Endothelial cell of umbilical vein (primary cell): ENCODE results near the gene PLCG2. TPM values are rescaled to one million over a fixed set of nuclear protein-coding genes. Genes with fewer than 3 reads are reported as not detected.

ENCODE experiments used
- BruUV-seq: library from RNA; stranded (reverse); fragments of 400-500 nt; replicated peaks from 2 replicates; lab custom pipeline; 2021; lab: Mats Ljungman, UMichigan
- CTCF ChIA-PET: fragments of 300-600, 350-600 bp; sonication (Branson Sonifier 250); formaldehyde crosslinking; loops from one replicate; lab custom pipeline; 2021; ENCODE audit warnings: antibody characterized with exemption, inconsistent platforms; lab: Charles Lee
- POLR2A ChIA-PET: fragments of 300-600, 350-600 bp; sonication (Branson Sonifier 250); formaldehyde crosslinking; loops from one replicate; lab custom pipeline; 2021; ENCODE audit warnings: antibody characterized with exemption, inconsistent platforms; lab: Charles Lee
- DNase-seq: peaks from one replicate; pipeline ENCODE4 v3.0.0-alpha.2; 2011; ENCODE audit warnings: low read depth, low spot score
- FAIRE-seq: peaks from 2 replicates; lab custom pipeline; 2011; peaks lifted over from hg19 to GRCh38; lab: Jason Lieb, UNC
- H2AFZ ChIP-seq: 2 replicates; pipeline ENCODE4 v1.6.0; 2012; ENCODE audit warnings: low read depth, low read length, control low read depth, inconsistent platforms
- H3K27ac ChIP-seq: 2 replicates; pipeline ENCODE4 v1.5.1; 2011; ENCODE audit warnings: low read depth, mild to moderate bottlenecking, control low read depth, low read length, moderate library complexity; ENCODE audit not compliant: insufficient read depth
- H3K27me3 ChIP-seq, 2 experiments: 2 replicates each; pipeline versions ENCODE4 v1.6.0 to v1.6.1; 2011; ENCODE audit warnings: low read length in 2 of 2, mixed read lengths in 1 of 2; ENCODE audit not compliant: control insufficient read depth in 2 of 2, insufficient read depth in 2 of 2
- H3K36me3 ChIP-seq, 2 experiments: 2 replicates in 1 of 2; 3 replicates in 1 of 2; pipeline ENCODE4 v1.5.1; 2011; ENCODE audit warnings: low read length in 2 of 2, mild to moderate bottlenecking in 1 of 2, moderate library complexity in 1 of 2; ENCODE audit not compliant: control insufficient read depth in 2 of 2, insufficient read depth in 2 of 2; ENCODE audit errors: extremely low read depth in 1 of 2
- H3K4me1 ChIP-seq: 3 replicates; pipeline ENCODE4 v1.5.1; 2011; ENCODE audit warnings: mild to moderate bottlenecking, low read length; ENCODE audit not compliant: control insufficient read depth, insufficient read depth; ENCODE audit errors: extremely low read depth
- H3K4me2 ChIP-seq: 2 replicates; pipeline ENCODE4 v1.6.1; 2011; ENCODE audit warnings: low read length, control low read depth, mixed read lengths; ENCODE audit not compliant: insufficient read depth
- H3K4me3 ChIP-seq, 3 experiments: fragments of 200-600 bp in 1 of 3; sonication (generic), shearing (Covaris generic) in 1 of 3; replicated peaks in 1 of 3; 2 replicates each; pipeline ENCODE4 v1.5.1; 2011 to 2016; ENCODE audit warnings: control low read depth in 3 of 3, low read length in 3 of 3, mild to moderate bottlenecking in 2 of 3, inconsistent platforms in 1 of 3, low read depth in 1 of 3, moderate library complexity in 1 of 3; ENCODE audit not compliant: insufficient read depth in 1 of 3
- H3K79me2 ChIP-seq: 2 replicates; pipeline ENCODE4 v1.6.0; 2012; ENCODE audit warnings: low read length, inconsistent platforms; ENCODE audit not compliant: control insufficient read depth, insufficient read depth
- H3K9ac ChIP-seq: replicated peaks from 2 replicates; pipeline ENCODE3; 2011; ENCODE audit warnings: low read length, control low read depth; ENCODE audit not compliant: insufficient read depth; ENCODE audit errors: extremely low read depth
- H3K9me1 ChIP-seq: replicated peaks from 3 replicates; pipeline ENCODE4 v1.6.0; 2011; ENCODE audit warnings: mild to moderate bottlenecking, low read length; ENCODE audit not compliant: control insufficient read depth, insufficient read depth; ENCODE audit errors: extremely low read depth
- H3K9me3 ChIP-seq: replicated peaks from 2 replicates; pipeline ENCODE4 v1.5.1; 2012; ENCODE audit warnings: low read length, inconsistent platforms; ENCODE audit not compliant: control insufficient read depth, insufficient read depth
- H4K20me1 ChIP-seq: replicated peaks from 2 replicates; pipeline ENCODE3; 2011; ENCODE audit warnings: mild to moderate bottlenecking, low read length; ENCODE audit not compliant: control insufficient read depth, insufficient read depth; ENCODE audit errors: extremely low read depth
- CTCF ChIP-seq, 2 donors: IDR thresholded peaks; 1 replicate in 1 of 2; 2 replicates in 1 of 2; pipeline ENCODE4 v1.5.1; 2011; ENCODE audit warnings: low read length in 2 of 2, mild to moderate bottlenecking in 2 of 2, moderate library complexity in 2 of 2, control low read depth in 1 of 2, inconsistent platforms in 1 of 2, low read depth in 1 of 2; ENCODE audit not compliant: insufficient read depth in 1 of 2; ENCODE audit errors: extremely low read depth in 1 of 2
- EZH2 ChIP-seq: IDR thresholded peaks from 2 replicates; pipeline ENCODE4 v1.6.1; 2012; ENCODE audit warnings: borderline replicate concordance, low read depth, mild to moderate bottlenecking, moderate library complexity, low read length, inconsistent platforms; ENCODE audit not compliant: severe bottlenecking
- FOS ChIP-seq: IDR thresholded peaks from 2 replicates; pipeline ENCODE4 v1.6.1; 2011; ENCODE audit warnings: mild to moderate bottlenecking, low read length, moderate library complexity, borderline replicate concordance; ENCODE audit not compliant: insufficient read depth
- GATA2 ChIP-seq: IDR thresholded peaks from 2 replicates; pipeline ENCODE4 v1.7.0; 2011; ENCODE audit warnings: low read depth, mild to moderate bottlenecking, moderate library complexity, mixed read lengths, low read length; ENCODE audit not compliant: insufficient read length, insufficient read depth
- JUN ChIP-seq: IDR thresholded peaks from 2 replicates; pipeline ENCODE4 v1.6.1; 2011; ENCODE audit warnings: borderline replicate concordance, low read depth; ENCODE audit not compliant: insufficient read length, insufficient read depth
- MAX ChIP-seq: IDR thresholded peaks from 2 replicates; pipeline ENCODE4 v1.6.1; 2011; ENCODE audit not compliant: insufficient read depth, insufficient read length
- MYC ChIP-seq: IDR thresholded peaks from one replicate; pipeline ENCODE4 v1.6.1; 2011; ENCODE audit warnings: mild to moderate bottlenecking, low read depth, low read length
- POLR2A ChIP-seq: IDR thresholded peaks from 2 replicates; pipeline ENCODE4 v1.6.1; 2012; ENCODE audit warnings: low read depth, mild to moderate bottlenecking, control low read depth, low read length
- POLR2AphosphoS5 ChIP-seq: IDR thresholded peaks from 2 replicates; pipeline ENCODE4 v1.6.1; 2012; ENCODE audit warnings: low read depth, mild to moderate bottlenecking, control low read depth, low read length, moderate library complexity; ENCODE audit not compliant: insufficient read depth
- dilution Hi-C: fragments of 300-500 bp; cut with MboI; formaldehyde crosslinking; loops from one replicate; pipeline ENCODE4 v1.15.0; 2019; ENCODE audit warnings: low sequenced_read_pairs; ENCODE audit not compliant: extremely low pct_ligation_motif_present
- intact Hi-C: fragments of 100-400 bp; cut with micrococcal nuclease; formaldehyde crosslinking; loops from one replicate; pipeline ENCODE4 v1.10.0; 2022
- polyA plus RNA-seq, 4 experiments: library from polyadenylated mRNA; depleted of rRNA in 3 of 4; stranded (reverse) in 3 of 4; unstranded in 1 of 4; fragments of >200 nt; gene quantifications; 2 replicates each; pipeline versions ENCODE4 v1.2.1 to v1.2.3, GENCODE V29; 2011 to 2012; ENCODE audit warnings: missing spikeins in 1 of 4
- total RNA-seq: library from RNA; stranded (reverse); gene quantifications from 2 replicates; pipeline ENCODE4 v1.2.3, GENCODE V29; 2021

PLCG2 gene
- total and polyA plus RNA-seq, 2 donors (not counting 3 experiments of a cell fraction or from before 2014, with no cell fraction given), result 10.8 to 13.6 TPM

- H3K27ac ChIP-seq, result no peak overlapping the region
- FAIRE-seq (no peak), DNase-seq (no peak)
- BruUV-seq, result no TSS peak
- H3K4me2 ChIP-seq, result no peak overlapping the region
- H3K36me3 ChIP-seq, result no peaks in the 10 kb centered on the region
- intact Hi-C loops, result no loop called here
- no peaks in the 10 kb centered on the region for H3K9me3 ChIP-seq
- no peak overlapping the region for H2AFZ ChIP-seq
- CTCF ChIA-PET, result interaction anchor here (1.3 kb wide), 1 partner anchor 10 kb away, joined by 5 read pairs; no protein-coding TSS in a partner anchor
- POLR2A ChIA-PET, result no interaction called here
- no peaks in the 10 kb centered on the region for H3K79me2 ChIP-seq
- H4K20me1 ChIP-seq, result no peaks in the 10 kb centered on the region
- TF ChIP-seq JUN (no peak), MYC (no peak), POLR2AphosphoS5 (no peak), CTCF (IDR thresholded peaks at IDR 0.05; ENCODE audit: extremely low read depth in 1 of 2, insufficient read depth in 1 of 2, low read depth in 1 of 2, low read length in 2 of 2) (no peak), EZH2 (no peak), POLR2A (no peak), MAX (no peak), GATA2 (no peak), FOS (no peak)
- no peak overlapping the region for H3K4me3 ChIP-seq
- dilution Hi-C loops, result no loop called here
- no peak overlapping the region for H3K9ac ChIP-seq
- peaks cover 2% of the 10 kb centered on the region for H3K4me1 ChIP-seq
- H3K9me1 ChIP-seq, result no peaks in the 10 kb centered on the region
- no peaks in the 10 kb centered on the region for H3K27me3 ChIP-seq
Measured at GRCh38 chr16:81925016-81925415, 145.9 kb downstream of the PLCG2 start.
